Lower lobe of right lung (tissue), 2 donors: ENCODE measurements around the gene VPS41. TPM values are rescaled to one million over a fixed set of nuclear protein-coding genes. Genes with fewer than 3 reads are reported as not detected.

Experiments used
- ATAC-seq, 2 donors: fragments of 200-7000 bp; cut with Tn5 transposase; one replicate each; pipeline ENCODE4 v1.9.1; 2020 to 2022; ENCODE audit warnings: mild to moderate bottlenecking in 2 of 2, moderate library complexity in 2 of 2
- DNase-seq: peaks from one replicate; pipeline ENCODE4 v3.0.0-alpha.2; 2020
- H3K27ac ChIP-seq: fragments of 200-600 bp; one replicate; pipeline ENCODE4 v1.8.0; 2022
- H3K27me3 ChIP-seq: fragments of 200-600 bp; one replicate; pipeline ENCODE4 v1.8.0; 2022; ENCODE audit warnings: low read depth
- H3K36me3 ChIP-seq: fragments of 200-600 bp; one replicate; pipeline ENCODE4 v1.8.0; 2022; ENCODE audit warnings: mild to moderate bottlenecking
- H3K4me1 ChIP-seq: fragments of 200-600 bp; one replicate; pipeline ENCODE4 v1.8.0; 2022
- H3K4me3 ChIP-seq: fragments of 200-600 bp; one replicate; pipeline ENCODE4 v1.8.0; 2022; ENCODE audit warnings: mild to moderate bottlenecking
- H3K9me3 ChIP-seq: fragments of 200-600 bp; one replicate; pipeline ENCODE4 v1.8.0; 2022
- intact Hi-C: fragments of 100-400 bp; cut with DNase I; formaldehyde crosslinking; loops from one replicate; pipeline ENCODE4 v1.11.0; 2022
- total RNA-seq: library from RNA; stranded (reverse); fragmentation: NEBNext Ultra II Directional; extraction: Animal tissue kit (Norgen Biotek cat#: 25700); gene quantifications from one replicate; pipeline ENCODE4 v1.2.1, GENCODE V29; 2021
- TF ChIP-seq, protein P1 (sequence below): fragments of 200-600 bp; IDR thresholded peaks from one replicate; pipeline ENCODE4 v1.8.0; 2022; ENCODE audit warnings: antibody characterized with exemption, mild to moderate bottlenecking
- donor health status: DM: no; HTN: yes; CAD: no; lungs with severe emphysema.

Gene VPS41
- total RNA-seq, 1 donor from 2014 or later: 103 TPM

DNA sequence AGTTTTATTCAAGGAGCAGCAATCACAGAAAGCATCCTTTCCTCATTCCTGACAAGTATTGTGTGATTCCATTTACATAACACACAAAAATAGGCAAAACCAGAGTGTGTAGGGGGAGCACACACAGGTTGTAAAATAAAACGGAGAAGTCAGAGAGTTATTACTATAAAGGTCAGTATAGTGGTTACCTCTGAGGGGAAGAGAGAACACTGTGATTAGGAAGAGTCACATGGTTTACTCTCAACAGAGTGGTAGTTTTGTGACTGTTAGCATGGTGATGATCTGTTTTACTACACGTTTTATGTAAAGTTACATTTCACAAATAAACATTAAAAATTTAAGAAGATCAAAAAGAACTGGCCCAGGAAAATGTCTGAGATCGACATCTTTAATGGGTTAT, 74.6 kb downstream of the VPS41 start:
- Histone ChIP-seq H3K9me3 (no peaks in the 10 kb centered on the region), H3K4me1 (no peaks in the 10 kb centered on the region), H3K4me3 (no peak overlapping the region), H3K27ac (no peak overlapping the region), H3K27me3 (no peaks in the 10 kb centered on the region), H3K36me3 (peaks cover 8% of the 10 kb centered on the region)
- DNase-seq (no peak), ATAC-seq (no peak)
- intact Hi-C loops: no loop called here
- TF ChIP-seq, protein P1, sequence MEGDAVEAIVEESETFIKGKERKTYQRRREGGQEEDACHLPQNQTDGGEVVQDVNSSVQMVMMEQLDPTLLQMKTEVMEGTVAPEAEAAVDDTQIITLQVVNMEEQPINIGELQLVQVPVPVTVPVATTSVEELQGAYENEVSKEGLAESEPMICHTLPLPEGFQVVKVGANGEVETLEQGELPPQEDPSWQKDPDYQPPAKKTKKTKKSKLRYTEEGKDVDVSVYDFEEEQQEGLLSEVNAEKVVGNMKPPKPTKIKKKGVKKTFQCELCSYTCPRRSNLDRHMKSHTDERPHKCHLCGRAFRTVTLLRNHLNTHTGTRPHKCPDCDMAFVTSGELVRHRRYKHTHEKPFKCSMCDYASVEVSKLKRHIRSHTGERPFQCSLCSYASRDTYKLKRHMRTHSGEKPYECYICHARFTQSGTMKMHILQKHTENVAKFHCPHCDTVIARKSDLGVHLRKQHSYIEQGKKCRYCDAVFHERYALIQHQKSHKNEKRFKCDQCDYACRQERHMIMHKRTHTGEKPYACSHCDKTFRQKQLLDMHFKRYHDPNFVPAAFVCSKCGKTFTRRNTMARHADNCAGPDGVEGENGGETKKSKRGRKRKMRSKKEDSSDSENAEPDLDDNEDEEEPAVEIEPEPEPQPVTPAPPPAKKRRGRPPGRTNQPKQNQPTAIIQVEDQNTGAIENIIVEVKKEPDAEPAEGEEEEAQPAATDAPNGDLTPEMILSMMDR: no peak

DNA sequence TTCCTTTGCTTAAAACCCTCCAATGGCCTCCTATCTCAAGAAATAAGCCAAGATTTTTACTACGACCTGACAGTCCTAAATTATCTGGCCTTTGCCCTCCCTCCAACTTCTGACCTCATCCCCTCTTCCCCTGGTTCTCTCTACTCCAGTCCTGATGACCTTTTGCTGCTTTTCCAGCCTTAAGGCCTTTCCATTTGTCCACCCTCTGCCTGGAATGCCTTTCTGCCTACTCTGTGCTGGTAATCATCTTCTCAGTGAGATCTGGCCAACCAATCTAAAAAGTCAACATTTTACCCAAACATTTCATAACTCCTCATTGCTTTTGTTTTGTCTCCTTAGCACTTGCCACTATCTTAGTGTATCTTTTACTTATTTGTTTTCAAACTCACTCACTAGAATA, 75.7 kb downstream of the VPS41 start:
- Histone ChIP-seq H3K27me3 (no peaks in the 10 kb centered on the region), H3K4me1 (no peaks in the 10 kb centered on the region), H3K4me3 (no peak overlapping the region), H3K9me3 (no peaks in the 10 kb centered on the region), H3K36me3 (peaks cover 10% of the 10 kb centered on the region), H3K27ac (no peak overlapping the region)
- intact Hi-C loops: no loop called here
- DNase-seq (no peak), ATAC-seq (no peak)
- TF ChIP-seq, protein P1: no peak

DNA sequence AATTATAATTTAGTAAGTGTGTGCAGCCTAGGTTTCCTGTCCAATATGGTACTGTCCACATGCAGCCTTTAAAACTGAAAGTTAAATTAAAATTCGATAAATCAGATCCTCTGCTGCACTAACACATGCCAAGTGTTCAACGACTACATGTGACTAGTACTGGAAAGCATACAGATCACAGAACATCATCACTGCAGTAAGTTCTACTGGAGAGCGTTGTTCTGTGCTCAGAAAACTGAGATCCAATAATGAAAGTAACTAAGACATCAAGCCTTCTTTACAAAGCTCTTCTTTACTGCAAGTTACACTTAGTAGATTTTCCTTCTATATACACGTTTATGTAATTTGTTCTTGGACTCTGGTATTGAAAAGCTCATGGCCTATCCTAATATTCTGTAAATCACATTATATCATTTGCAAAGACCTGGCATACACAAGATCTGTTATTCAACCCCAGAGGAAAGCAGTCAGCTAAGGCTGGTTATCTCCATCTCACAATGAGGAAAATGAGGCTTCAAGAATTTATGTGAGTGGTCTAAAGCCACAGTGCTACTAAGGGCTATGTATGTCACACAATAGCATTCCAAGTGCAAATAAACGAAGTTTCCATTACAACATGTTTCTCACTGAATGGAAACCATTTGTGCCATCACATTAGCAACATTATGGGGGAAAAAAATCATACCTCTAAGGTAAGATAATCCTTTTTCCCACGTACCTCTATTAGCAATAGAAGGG, 77.6 kb downstream of the VPS41 start:
- H3K27ac ChIP-seq: no peak overlapping the region
- TF ChIP-seq, protein P1: no peak
- ATAC-seq (no peak), DNase-seq (no peak)
- no peaks in the 10 kb centered on the region for H3K4me1 ChIP-seq
- H3K36me3 ChIP-seq: peaks cover 10% of the 10 kb centered on the region
- H3K9me3 ChIP-seq: no peaks in the 10 kb centered on the region
- H3K4me3 ChIP-seq: no peak overlapping the region
- no peaks in the 10 kb centered on the region for H3K27me3 ChIP-seq
- intact Hi-C loops: no loop called here

DNA sequence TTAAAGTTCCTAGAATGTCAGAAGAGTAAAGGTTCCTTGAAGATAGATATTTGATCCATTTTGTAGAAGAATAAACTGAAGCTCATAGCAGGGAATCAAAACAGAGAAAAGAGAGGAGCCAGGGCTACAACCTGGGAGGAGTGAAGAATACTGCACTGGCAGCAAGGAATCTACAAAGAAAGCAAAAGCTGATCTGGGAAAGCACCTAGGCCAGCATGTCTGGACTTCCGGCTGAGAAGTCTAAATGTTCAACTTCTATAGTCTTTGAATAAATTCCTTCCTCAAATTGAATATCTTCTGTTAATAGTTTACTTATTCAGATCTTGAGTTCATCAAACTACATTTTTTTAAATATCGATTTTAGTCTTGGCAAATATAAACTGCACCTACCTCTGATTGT, 78.2 kb downstream of the VPS41 start:
- TF ChIP-seq, protein P1: no peak
- ATAC-seq (no peak), DNase-seq (no peak)
- no peaks in the 10 kb centered on the region for H3K4me1 ChIP-seq
- H3K27ac ChIP-seq: no peak overlapping the region
- no peak overlapping the region for H3K4me3 ChIP-seq
- intact Hi-C loops: no loop called here
- H3K27me3 ChIP-seq: no peaks in the 10 kb centered on the region
- no peaks in the 10 kb centered on the region for H3K9me3 ChIP-seq
- peaks cover 10% of the 10 kb centered on the region for H3K36me3 ChIP-seq

DNA sequence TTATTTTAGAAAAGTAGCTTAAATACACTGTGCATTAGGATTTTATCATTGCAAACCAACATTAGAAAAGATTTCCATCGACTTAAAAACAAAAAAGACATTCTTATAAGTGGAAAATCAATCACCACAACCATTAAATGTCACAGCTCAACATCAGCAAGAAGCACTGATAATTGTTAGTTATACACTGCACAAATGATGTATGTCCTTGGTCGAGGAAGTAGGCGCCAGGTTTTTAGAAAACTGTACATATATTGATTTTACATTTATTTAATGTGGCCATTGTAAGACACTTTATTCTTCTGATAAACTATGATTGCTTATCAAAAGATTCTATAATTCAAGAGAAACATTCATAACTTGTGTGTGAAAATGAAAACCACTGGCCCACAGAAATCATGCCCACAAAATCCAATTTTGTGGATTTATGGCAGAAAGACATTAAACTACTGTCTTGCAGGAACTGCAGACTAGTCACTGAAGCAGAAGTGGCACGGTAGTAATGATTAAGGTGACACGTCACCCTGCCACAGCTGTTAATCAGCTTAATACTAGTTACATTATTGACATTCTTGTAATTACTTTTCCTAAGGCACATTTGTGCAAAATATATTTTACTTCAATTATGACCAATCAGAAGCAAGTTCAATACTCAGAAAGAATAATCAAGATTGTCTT, 79.4 kb downstream of the VPS41 start:
- H3K27me3 ChIP-seq: no peaks in the 10 kb centered on the region
- H3K27ac ChIP-seq: no peak overlapping the region
- H3K4me3 ChIP-seq: no peak overlapping the region
- H3K4me1 ChIP-seq: no peaks in the 10 kb centered on the region
- no peak for DNase-seq
- no peaks in the 10 kb centered on the region for H3K9me3 ChIP-seq
- TF ChIP-seq, protein P1: no peak
- H3K36me3 ChIP-seq: peaks cover 10% of the 10 kb centered on the region
- intact Hi-C loops: no loop called here
- ATAC-seq: no peak
